DOHH2 (cell line): ENCODE data around the gene LSM3.

ENCODE experiments used
- H3F3A ChIP-seq: fragments of 200-600 bp; sonication (generic), shearing (Covaris generic); 2 replicates; pipeline ENCODE4 v1.6.0; 2016; ENCODE audit warnings: antibody characterized with exemption, mild to moderate bottlenecking; ENCODE audit not compliant: control insufficient read depth, insufficient read depth
- H3K27ac ChIP-seq: fragments of 200-600 bp; sonication (generic); 2 replicates; pipeline ENCODE4 v1.5.1; 2014; ENCODE audit warnings: low read depth, mild to moderate bottlenecking, low read length, moderate library complexity
- H3K27me3 ChIP-seq: fragments of 200-600 bp; sonication (generic); 2 replicates; pipeline ENCODE4 v1.6.1; 2014; ENCODE audit warnings: mild to moderate bottlenecking, low read length, mixed read lengths; ENCODE audit not compliant: control insufficient read depth
- H3K36me3 ChIP-seq: fragments of 200-600 bp; sonication (generic); 2 replicates; pipeline ENCODE4 v1.6.1; 2014; ENCODE audit warnings: mild to moderate bottlenecking, low read length, moderate library complexity, mixed read lengths; ENCODE audit not compliant: control insufficient read depth
- H3K4me1 ChIP-seq: fragments of 200-600 bp; sonication (generic); 2 replicates; pipeline ENCODE4 v1.6.1; 2014; ENCODE audit warnings: mild to moderate bottlenecking, low read length, mixed read lengths; ENCODE audit not compliant: control insufficient read depth
- H3K4me2 ChIP-seq: fragments of 200-600 bp; sonication (generic); 2 replicates; pipeline ENCODE4 v1.6.0; 2014; ENCODE audit warnings: mild to moderate bottlenecking, low read length, moderate library complexity
- H3K4me3 ChIP-seq: fragments of 200-600 bp; sonication (generic); 2 replicates; pipeline ENCODE4 v1.5.1; 2014; ENCODE audit warnings: mild to moderate bottlenecking, low read length, mixed read lengths
- H3K79me2 ChIP-seq: fragments of 200-600 bp; sonication (generic); 2 replicates; pipeline ENCODE4 v1.6.1; 2014; ENCODE audit warnings: mild to moderate bottlenecking, low read length, mixed read lengths; ENCODE audit not compliant: control insufficient read depth
- H3K9me2 ChIP-seq: fragments of 200-600 bp; sonication (generic); replicated peaks from 2 replicates; pipeline ENCODE4 v1.6.1; 2014; ENCODE audit warnings: mild to moderate bottlenecking, low read length, mixed read lengths; ENCODE audit not compliant: control insufficient read depth
- H3K9me3 ChIP-seq: fragments of 200-600 bp; sonication (generic); 2 replicates; pipeline ENCODE4 v1.6.1; 2014; ENCODE audit warnings: antibody characterized with exemption, low read length, mixed read lengths; ENCODE audit not compliant: control insufficient read depth, insufficient read depth
- H4K20me1 ChIP-seq: fragments of 200-600 bp; sonication (generic); 2 replicates; pipeline ENCODE4 v1.6.0; 2014; ENCODE audit warnings: low read depth, mild to moderate bottlenecking, antibody characterized with exemption, low read length, moderate library complexity; ENCODE audit not compliant: control insufficient read depth, insufficient read depth
- CTCF ChIP-seq: fragments of 200-600 bp; sonication (generic); IDR thresholded peaks from one replicate; pipeline ENCODE4 v1.5.1; 2014; ENCODE audit warnings: antibody characterized with exemption, mild to moderate bottlenecking, low read depth, low read length; ENCODE audit not compliant: poor library complexity, severe bottlenecking
- EZH2phosphoT487 ChIP-seq: fragments of 200-600 bp; sonication (generic); IDR thresholded peaks from 2 replicates; pipeline ENCODE4 v1.6.1; 2017; ENCODE audit warnings: borderline replicate concordance, mild to moderate bottlenecking, antibody characterized with exemption, low read length, moderate library complexity, mixed read lengths

LSM3 gene

GRCh38 chr3:14202874-14203520, 24.4 kb downstream of the LSM3 start:
- no peak for TF ChIP-seq EZH2phosphoT487
- no peak for TF ChIP-seq CTCF
- H3K4me3 ChIP-seq, result no peak overlapping the region
- no peaks in the 10 kb centered on the region for H3K9me3 ChIP-seq
- no peaks in the 10 kb centered on the region for H3F3A ChIP-seq
- H3K27ac ChIP-seq, result no peak overlapping the region
- H3K4me1 ChIP-seq, result peaks cover 19% of the 10 kb centered on the region
- no peak overlapping the region for H3K4me2 ChIP-seq
- peaks cover 17% of the 10 kb centered on the region for H3K36me3 ChIP-seq
- H3K79me2 ChIP-seq, result no peaks in the 10 kb centered on the region
- H3K27me3 ChIP-seq, result no peaks in the 10 kb centered on the region
- no peaks in the 10 kb centered on the region for H3K9me2 ChIP-seq
- no peaks in the 10 kb centered on the region for H4K20me1 ChIP-seq

- Histone ChIP-seq H3K9me2 (no peaks in the 10 kb centered on the region), H3K27ac (no peak overlapping the region), H3K4me1 (peaks cover 19% of the 10 kb centered on the region), H3K9me3 (no peaks in the 10 kb centered on the region), H3K36me3 (peaks cover 11% of the 10 kb centered on the region), H3K4me2 (no peak overlapping the region), H3K79me2 (no peaks in the 10 kb centered on the region), H3K27me3 (no peaks in the 10 kb centered on the region), H4K20me1 (no peaks in the 10 kb centered on the region), H3F3A (no peaks in the 10 kb centered on the region), H3K4me3 (no peak overlapping the region)
- TF ChIP-seq EZH2phosphoT487, result no peak
- peak; percentile 87 for TF ChIP-seq CTCF
Measured at GRCh38 chr3:14203521-14204079, 25.0 kb downstream of the LSM3 start.

GRCh38 chr3:14204515-14205284, 26.1 kb downstream of the LSM3 start:
- Histone ChIP-seq H3K9me3 (no peaks in the 10 kb centered on the region), H3K4me1 (peaks cover 19% of the 10 kb centered on the region), H3K36me3 (peaks cover under 1% of the 10 kb centered on the region; the same call in 1 of the 2 replicates), H3F3A (no peaks in the 10 kb centered on the region), H3K79me2 (no peaks in the 10 kb centered on the region), H3K27me3 (no peaks in the 10 kb centered on the region), H3K27ac (no peak overlapping the region), H4K20me1 (no peaks in the 10 kb centered on the region), H3K4me3 (no peak overlapping the region), H3K4me2 (no peak overlapping the region), H3K9me2 (no peaks in the 10 kb centered on the region)
- TF ChIP-seq EZH2phosphoT487, result no peak
- no peak for TF ChIP-seq CTCF
